ENCODE results near the gene ZNF500.

Gene ZNF500

DNA sequence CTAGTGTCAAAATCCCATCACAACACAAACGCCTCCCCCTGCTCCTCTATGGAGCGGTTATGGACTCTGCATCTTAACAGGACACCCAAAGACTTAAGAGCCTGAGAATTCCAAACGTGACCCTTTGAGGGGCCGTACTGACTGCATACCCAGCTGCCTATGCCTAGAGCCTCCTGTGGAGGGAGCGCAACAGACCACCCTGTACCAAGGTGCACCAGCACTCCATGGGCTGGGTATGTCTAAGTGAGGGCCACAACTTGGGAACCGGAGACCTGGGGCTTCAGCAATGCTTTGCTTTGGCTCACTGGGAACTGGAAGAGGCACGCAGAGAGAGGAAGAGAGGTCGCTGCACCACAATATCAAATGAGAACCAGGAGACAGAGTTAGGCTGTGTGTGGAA, 38.3 kb downstream of the ZNF500 start:
- no peak overlapping the region for H3K4me3 ChIP-seq (ENCODE audit: low read length)
- no peaks in the 10 kb centered on the region for H3K27me3 ChIP-seq (ENCODE audit: control insufficient read depth, insufficient read depth, low read length)
- no peaks in the 10 kb centered on the region for H3K4me1 ChIP-seq (ENCODE audit: control insufficient read depth, insufficient read depth, low read length)
- H3K9me3 ChIP-seq (ENCODE audit: control insufficient read depth, low read length) = no peaks in the 10 kb centered on the region
- no peaks in the 10 kb centered on the region for H3K36me3 ChIP-seq (ENCODE audit: control insufficient read depth, insufficient read depth, low read length)
- H3K9ac ChIP-seq (ENCODE audit: low read length) = no peak overlapping the region

DNA sequence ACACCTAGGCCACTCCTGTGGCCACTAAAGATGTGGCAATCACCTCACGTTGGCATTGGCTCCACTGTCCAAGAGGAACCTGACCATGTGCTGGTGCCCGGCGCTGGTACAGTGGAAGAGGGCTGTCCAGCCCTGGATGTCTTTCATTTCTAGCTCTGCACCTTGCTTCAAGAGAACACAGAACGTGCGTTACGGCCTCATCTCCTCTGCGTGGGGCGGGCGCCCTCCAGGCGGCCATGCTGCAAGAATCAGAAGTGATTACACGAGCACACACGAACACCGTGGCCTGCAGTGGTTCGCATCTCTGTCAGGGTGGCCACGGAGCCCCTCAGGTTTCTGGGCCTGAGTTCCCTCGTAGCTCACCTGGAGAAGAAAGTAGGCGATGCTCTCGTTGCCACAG, 40.3 kb downstream of the ZNF500 start:
- H3K36me3 ChIP-seq (ENCODE audit: control insufficient read depth, insufficient read depth, low read length) = no peaks in the 10 kb centered on the region
- no peaks in the 10 kb centered on the region for H3K4me1 ChIP-seq (ENCODE audit: control insufficient read depth, insufficient read depth, low read length)
- H3K9ac ChIP-seq (ENCODE audit: low read length) = no peak overlapping the region
- H3K9me3 ChIP-seq (ENCODE audit: control insufficient read depth, low read length) = no peaks in the 10 kb centered on the region
- H3K27me3 ChIP-seq (ENCODE audit: control insufficient read depth, insufficient read depth, low read length) = no peaks in the 10 kb centered on the region
- no peak overlapping the region for H3K4me3 ChIP-seq (ENCODE audit: low read length)

DNA sequence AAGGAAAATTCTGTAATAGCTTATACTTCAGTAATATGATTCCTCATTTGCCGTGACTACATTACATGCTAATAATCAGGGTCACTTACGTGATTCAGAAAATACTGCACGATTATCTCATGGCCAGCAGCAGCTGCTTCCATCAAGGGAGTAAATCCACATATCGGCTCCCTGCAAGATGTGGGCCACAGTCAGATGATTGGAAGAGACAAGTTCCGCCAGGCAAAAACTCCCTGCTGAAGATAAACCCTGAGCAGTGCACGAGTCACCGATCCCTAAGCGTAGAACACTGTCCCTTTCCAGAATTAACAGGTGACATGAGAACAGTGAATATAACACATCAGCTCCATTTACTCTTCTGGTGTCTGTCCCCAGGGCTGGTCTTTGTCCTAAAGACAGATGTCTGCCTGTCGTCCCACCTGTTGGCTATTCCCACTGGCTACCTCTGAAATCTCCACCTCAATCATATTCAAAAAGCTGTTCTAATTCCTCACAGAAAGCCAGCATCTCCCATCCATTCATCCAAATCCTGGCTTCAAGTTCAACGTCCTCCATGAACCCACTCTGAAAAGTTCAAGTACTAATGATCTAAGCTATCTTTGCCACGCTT, 42.2 kb downstream of the ZNF500 start:
- Histone ChIP-seq H3K4me1 (ENCODE audit: control insufficient read depth, insufficient read depth, low read length) (no peaks in the 10 kb centered on the region), H3K9ac (ENCODE audit: low read length) (no peak overlapping the region), H3K9me3 (ENCODE audit: control insufficient read depth, low read length) (no peaks in the 10 kb centered on the region), H3K36me3 (ENCODE audit: control insufficient read depth, insufficient read depth, low read length) (no peaks in the 10 kb centered on the region), H3K27me3 (ENCODE audit: control insufficient read depth, insufficient read depth, low read length) (no peaks in the 10 kb centered on the region), H3K4me3 (ENCODE audit: low read length) (no peak overlapping the region)

DNA sequence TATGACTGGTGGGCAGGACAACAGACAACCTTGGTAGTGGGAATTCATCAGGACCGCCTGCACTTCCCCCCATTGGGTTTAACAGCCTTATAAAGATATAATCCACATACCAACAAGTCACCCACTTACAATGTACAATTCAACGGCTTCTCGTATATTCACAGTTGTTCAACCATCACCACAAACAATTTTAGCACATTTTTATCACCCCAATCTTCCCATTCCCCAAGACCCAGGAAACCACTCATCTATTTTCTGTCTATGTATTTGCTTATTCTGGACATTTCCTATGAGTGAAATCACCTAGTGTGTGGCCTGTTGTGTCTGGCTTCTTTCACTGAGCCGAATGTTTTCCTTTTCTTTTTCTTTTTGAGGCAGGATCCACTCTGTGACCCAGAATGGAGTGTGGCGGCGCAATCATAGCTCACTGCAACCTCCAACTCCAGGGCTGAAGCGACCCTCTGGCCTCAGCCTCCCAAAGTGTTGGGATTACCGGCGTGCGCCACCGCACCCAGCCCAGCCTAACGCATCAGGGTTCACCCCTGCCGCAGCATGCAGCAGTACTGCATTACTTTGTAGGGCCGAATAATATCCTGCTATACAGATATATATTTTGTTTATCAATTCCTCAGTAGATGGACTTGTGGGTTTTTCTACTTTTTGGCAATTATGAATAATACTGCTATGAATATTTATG, 43.7 kb downstream of the ZNF500 start:
- Histone ChIP-seq H3K9ac (ENCODE audit: low read length) (no peak overlapping the region), H3K4me3 (ENCODE audit: low read length) (no peak overlapping the region), H3K4me1 (ENCODE audit: control insufficient read depth, insufficient read depth, low read length) (no peaks in the 10 kb centered on the region), H3K36me3 (ENCODE audit: control insufficient read depth, insufficient read depth, low read length) (no peaks in the 10 kb centered on the region), H3K27me3 (ENCODE audit: control insufficient read depth, insufficient read depth, low read length) (no peaks in the 10 kb centered on the region), H3K9me3 (ENCODE audit: control insufficient read depth, low read length) (no peaks in the 10 kb centered on the region)

DNA sequence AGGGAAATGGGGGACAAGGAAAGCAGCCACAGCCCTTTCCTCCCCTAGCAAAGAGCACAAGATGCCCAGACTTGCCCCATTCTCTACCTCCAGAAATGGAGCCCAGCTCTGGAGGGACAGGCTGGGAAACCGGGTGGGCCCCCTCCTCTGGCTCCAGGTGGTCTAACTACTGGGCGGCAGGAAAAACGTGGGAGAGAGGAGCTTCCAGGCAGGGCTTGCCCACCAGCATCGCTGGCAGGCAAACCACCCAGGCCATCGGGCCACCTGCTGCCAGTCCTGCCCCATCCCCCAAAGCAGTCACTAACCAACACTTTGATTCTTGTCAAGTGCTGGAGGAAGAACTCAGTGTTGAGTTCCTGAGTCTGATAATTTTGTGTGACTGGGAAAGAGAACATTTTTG, 48.5 kb downstream of the ZNF500 start:
- no peaks in the 10 kb centered on the region for H3K36me3 ChIP-seq (ENCODE audit: control insufficient read depth, insufficient read depth, low read length)
- no peaks in the 10 kb centered on the region for H3K9me3 ChIP-seq (ENCODE audit: control insufficient read depth, low read length)
- H3K4me1 ChIP-seq (ENCODE audit: control insufficient read depth, insufficient read depth, low read length) = no peaks in the 10 kb centered on the region
- no peak overlapping the region for H3K9ac ChIP-seq (ENCODE audit: low read length)
- H3K27me3 ChIP-seq (ENCODE audit: control insufficient read depth, insufficient read depth, low read length) = no peaks in the 10 kb centered on the region
- no peak overlapping the region for H3K4me3 ChIP-seq (ENCODE audit: low read length)

DNA sequence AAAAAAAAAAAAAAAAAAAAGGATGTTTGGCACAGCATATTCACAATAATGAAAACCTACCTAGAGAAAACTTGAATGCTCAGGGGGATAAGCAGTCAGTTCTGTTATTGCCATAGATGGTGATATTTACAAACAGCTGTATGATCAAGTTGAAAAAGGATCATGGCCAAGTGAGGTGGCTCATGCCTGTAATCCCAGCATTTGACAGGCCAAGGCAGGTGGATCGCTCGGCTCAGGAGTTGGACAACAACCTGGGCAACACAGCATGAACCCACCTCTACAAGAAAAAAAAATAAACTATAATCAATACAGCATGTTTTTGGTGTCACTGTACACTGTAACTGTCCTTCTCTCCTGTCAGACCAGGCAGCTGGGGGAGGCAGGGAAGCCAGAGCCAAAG, 52.0 kb downstream of the ZNF500 start:
- Histone ChIP-seq H3K4me1 (ENCODE audit: control insufficient read depth, insufficient read depth, low read length) (no peaks in the 10 kb centered on the region), H3K9me3 (ENCODE audit: control insufficient read depth, low read length) (no peaks in the 10 kb centered on the region), H3K27me3 (ENCODE audit: control insufficient read depth, insufficient read depth, low read length) (no peaks in the 10 kb centered on the region), H3K36me3 (ENCODE audit: control insufficient read depth, insufficient read depth, low read length) (no peaks in the 10 kb centered on the region), H3K9ac (ENCODE audit: low read length) (no peak overlapping the region), H3K4me3 (ENCODE audit: low read length) (no peak overlapping the region)

DNA sequence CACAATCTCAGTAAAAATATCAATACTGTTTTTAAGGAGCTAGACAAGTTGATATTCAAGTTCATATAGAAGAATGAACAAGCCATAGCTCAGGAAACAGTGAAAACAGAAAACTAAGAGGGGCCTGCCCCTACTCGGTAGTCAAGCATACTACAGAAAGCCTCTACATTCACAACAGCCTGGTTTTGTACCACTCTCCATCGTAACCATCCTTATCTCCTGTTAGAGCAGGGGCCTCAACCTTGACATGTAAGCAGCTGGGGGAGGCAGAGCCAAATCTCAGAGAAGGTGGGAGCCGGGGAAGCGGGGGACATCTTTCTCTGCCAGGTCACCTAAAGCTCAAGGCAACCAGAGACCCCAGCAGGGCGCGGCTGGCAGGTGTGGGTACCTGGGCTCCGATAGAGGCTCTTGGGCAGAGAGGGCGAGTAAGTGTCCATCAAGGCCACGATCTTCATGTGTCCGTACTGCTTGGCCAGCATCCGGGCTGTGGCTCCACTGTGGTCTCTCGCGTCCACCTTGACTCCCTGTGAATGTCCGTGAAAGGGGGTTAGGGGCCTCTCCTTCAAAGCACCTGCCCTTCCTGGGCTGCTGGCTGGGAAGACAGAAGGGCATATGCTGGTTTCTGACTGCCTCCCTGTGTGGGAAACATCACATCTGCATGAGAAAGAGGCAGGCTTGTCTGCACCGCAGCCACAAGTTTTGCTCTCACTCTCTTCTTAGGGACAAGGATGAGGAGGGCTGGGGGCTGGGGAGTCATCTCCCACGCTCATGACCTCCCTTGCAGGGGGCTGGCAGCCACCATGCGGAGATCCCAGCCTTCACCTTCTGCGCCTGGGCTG, 53.1 kb downstream of the ZNF500 start:
- Histone ChIP-seq H3K36me3 (ENCODE audit: control insufficient read depth, insufficient read depth, low read length) (no peaks in the 10 kb centered on the region), H3K9ac (ENCODE audit: low read length) (no peak overlapping the region), H3K9me3 (ENCODE audit: control insufficient read depth, low read length) (no peaks in the 10 kb centered on the region), H3K27me3 (ENCODE audit: control insufficient read depth, insufficient read depth, low read length) (no peaks in the 10 kb centered on the region), H3K4me1 (ENCODE audit: control insufficient read depth, insufficient read depth, low read length) (no peaks in the 10 kb centered on the region), H3K4me3 (ENCODE audit: low read length) (no peak overlapping the region)

DNA sequence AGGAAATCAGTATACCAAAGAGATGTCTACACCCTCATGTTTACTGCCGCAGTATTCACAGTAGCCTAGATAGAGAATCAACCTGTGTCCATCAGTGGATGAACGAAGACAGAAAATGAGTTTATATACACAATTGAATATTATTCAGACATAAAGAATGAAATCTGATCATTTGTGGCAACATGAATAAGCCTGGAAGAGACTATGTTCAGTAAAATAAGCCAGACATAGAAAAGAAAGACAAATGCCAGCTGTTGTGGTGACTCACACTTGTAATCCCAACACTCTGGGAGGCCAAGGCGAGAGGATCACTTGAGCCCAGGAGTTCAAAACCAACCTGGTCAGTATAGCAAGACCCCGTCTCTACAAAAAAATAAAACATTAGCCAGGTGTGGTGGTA, 57.5 kb downstream of the ZNF500 start:
- no peak overlapping the region for H3K4me3 ChIP-seq (ENCODE audit: low read length)
- H3K4me1 ChIP-seq (ENCODE audit: control insufficient read depth, insufficient read depth, low read length) = no peaks in the 10 kb centered on the region
- H3K36me3 ChIP-seq (ENCODE audit: control insufficient read depth, insufficient read depth, low read length) = no peaks in the 10 kb centered on the region
- no peaks in the 10 kb centered on the region for H3K27me3 ChIP-seq (ENCODE audit: control insufficient read depth, insufficient read depth, low read length)
- no peak overlapping the region for H3K9ac ChIP-seq (ENCODE audit: low read length)
- H3K9me3 ChIP-seq (ENCODE audit: control insufficient read depth, low read length) = no peaks in the 10 kb centered on the region

DNA sequence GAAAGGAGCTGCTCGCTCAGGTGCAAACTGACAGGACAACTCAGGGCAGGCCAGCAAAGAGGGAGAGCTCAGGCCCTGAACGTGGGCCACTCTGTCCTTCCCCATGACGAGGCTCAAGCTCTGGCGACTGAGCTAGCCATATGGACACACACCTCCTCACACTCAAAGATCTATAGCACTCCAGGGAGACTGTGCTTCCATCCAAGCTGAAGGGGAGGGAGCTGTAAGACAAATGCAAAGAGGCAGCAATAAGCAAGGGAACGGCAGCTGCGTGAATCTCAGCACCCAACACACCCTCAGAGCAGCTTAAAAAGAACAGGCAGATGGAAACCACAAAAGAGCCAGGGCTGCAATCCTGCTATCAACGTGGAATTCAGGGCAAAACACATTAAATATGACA, 60.1 kb downstream of the ZNF500 start:
- Histone ChIP-seq H3K9me3 (ENCODE audit: control insufficient read depth, low read length) (no peaks in the 10 kb centered on the region), H3K4me3 (ENCODE audit: low read length) (no peak overlapping the region), H3K4me1 (ENCODE audit: control insufficient read depth, insufficient read depth, low read length) (peaks cover 3% of the 10 kb centered on the region), H3K9ac (ENCODE audit: low read length) (no peak overlapping the region), H3K27me3 (ENCODE audit: control insufficient read depth, insufficient read depth, low read length) (no peaks in the 10 kb centered on the region), H3K36me3 (ENCODE audit: control insufficient read depth, insufficient read depth, low read length) (no peaks in the 10 kb centered on the region)

DNA sequence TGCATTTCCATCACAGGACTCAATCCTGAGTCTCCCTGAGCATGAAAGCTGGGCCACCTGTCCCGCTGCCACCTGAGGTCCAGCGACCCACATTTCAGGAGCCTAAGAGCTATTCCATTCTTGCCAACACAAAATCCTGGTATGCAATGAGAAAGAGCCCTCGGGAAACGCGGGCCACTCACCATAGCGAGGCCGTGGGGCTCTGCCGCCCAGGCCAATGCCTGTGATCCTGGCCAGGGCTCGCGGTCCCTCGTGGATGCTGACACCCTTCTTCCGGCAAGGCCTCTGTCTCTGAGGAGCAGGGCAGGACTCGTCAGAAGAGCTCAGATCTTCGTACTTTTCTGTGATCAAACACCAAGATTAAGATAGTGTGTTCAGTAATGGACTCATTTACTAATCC, 62.0 kb downstream of the ZNF500 start:
- Histone ChIP-seq H3K36me3 (ENCODE audit: control insufficient read depth, insufficient read depth, low read length) (peaks cover 9% of the 10 kb centered on the region), H3K9me3 (ENCODE audit: control insufficient read depth, low read length) (no peaks in the 10 kb centered on the region), H3K4me3 (ENCODE audit: low read length) (no peak overlapping the region)

DNA sequence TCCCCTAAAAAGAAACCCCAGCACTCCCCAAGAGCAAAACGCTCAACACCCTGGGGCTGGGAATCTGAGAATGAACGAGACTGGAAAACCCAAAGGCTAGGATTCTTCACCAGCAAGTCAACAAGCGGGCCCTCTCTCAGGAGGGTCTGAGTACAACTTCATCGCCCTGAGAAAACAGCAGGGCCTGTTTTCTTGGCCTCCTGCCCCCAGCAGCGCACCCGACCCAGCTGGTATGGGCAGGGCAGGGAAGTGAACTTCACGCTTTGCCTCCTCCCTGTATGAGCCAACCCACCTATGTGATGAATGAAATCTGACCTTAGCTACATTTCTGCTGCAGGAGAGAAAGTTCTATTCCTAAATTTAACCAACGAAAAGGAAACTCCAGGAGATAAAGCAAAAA, 62.5 kb downstream of the ZNF500 start:
- peaks cover 12% of the 10 kb centered on the region for H3K4me1 ChIP-seq (ENCODE audit: control insufficient read depth, insufficient read depth, low read length)
- no peak overlapping the region for H3K4me3 ChIP-seq (ENCODE audit: low read length)
- no peaks in the 10 kb centered on the region for H3K27me3 ChIP-seq (ENCODE audit: control insufficient read depth, insufficient read depth, low read length)
- no peaks in the 10 kb centered on the region for H3K9me3 ChIP-seq (ENCODE audit: control insufficient read depth, low read length)
- no peak overlapping the region for H3K9ac ChIP-seq (ENCODE audit: low read length)
- peaks cover 9% of the 10 kb centered on the region for H3K36me3 ChIP-seq (ENCODE audit: control insufficient read depth, insufficient read depth, low read length)

More for the DNA sequence above, 62.0 kb downstream of the ZNF500 start:
- Histone ChIP-seq H3K27me3 (ENCODE audit: control insufficient read depth, insufficient read depth, low read length) (no peaks in the 10 kb centered on the region), H3K9ac (ENCODE audit: low read length) (no peak overlapping the region), H3K4me1 (ENCODE audit: control insufficient read depth, insufficient read depth, low read length) (peaks cover 12% of the 10 kb centered on the region)

DNA sequence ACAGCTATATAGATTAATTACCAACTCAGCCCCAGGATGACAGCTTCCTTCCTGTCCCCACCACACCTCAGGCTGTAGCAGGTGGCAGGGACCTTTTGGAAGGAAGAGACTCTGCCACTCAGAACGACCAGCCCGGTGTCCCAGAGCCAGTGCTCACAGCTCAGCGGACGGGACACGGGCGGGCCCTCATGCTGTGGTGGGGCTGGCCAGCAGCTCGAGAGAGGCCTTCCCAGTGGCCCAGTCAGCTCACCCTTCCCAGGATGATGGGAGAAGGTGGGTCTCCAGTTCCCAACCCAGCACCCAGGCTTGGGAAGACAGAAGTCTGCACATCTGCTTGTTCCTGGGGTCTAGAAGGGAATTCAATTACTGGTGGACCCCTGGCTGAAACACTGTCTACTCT, 63.1 kb downstream of the ZNF500 start:
- H3K36me3 ChIP-seq (ENCODE audit: control insufficient read depth, insufficient read depth, low read length) = peaks cover 9% of the 10 kb centered on the region
- no peak overlapping the region for H3K9ac ChIP-seq (ENCODE audit: low read length)
- H3K4me1 ChIP-seq (ENCODE audit: control insufficient read depth, insufficient read depth, low read length) = peaks cover 12% of the 10 kb centered on the region
- H3K9me3 ChIP-seq (ENCODE audit: control insufficient read depth, low read length) = no peaks in the 10 kb centered on the region
- no peaks in the 10 kb centered on the region for H3K27me3 ChIP-seq (ENCODE audit: control insufficient read depth, insufficient read depth, low read length)
- H3K4me3 ChIP-seq (ENCODE audit: low read length) = no peak overlapping the region

All from mucosa of stomach (tissue), 1 donor.